Parathyroid adenoma (tissue), 2 donors: ENCODE results near the gene CTNNA1.
"Not testable (repeated sequence)": the region's sequence is repeated elsewhere in the genome, so short reads cannot be mapped to it uniquely, and the experiment has no call there.

Experiments
- H2AFZ ChIP-seq: fragments of 300-600 bp; sonication (generic); one replicate; pipeline ENCODE4 v1.7.0; 2017; ENCODE audit warnings: antibody characterized with exemption, mild to moderate bottlenecking
- H3K27ac ChIP-seq: fragments of 300-600 bp; sonication (generic); one replicate; pipeline ENCODE4 v1.7.0; 2017
- H3K27me3 ChIP-seq: fragments of 300-600 bp; sonication (generic); one replicate; pipeline ENCODE4 v1.7.0; 2017; ENCODE audit warnings: low read length; ENCODE audit not compliant: control insufficient read depth, insufficient read depth
- H3K36me3 ChIP-seq: fragments of 300-600 bp; sonication (generic); one replicate; pipeline ENCODE4 v1.7.0; 2017; ENCODE audit warnings: low read length; ENCODE audit not compliant: control insufficient read depth, insufficient read depth
- H3K4me1 ChIP-seq: fragments of 300-600 bp; sonication (generic); one replicate; pipeline ENCODE4 v1.7.0; 2017; ENCODE audit warnings: control low read depth
- H3K4me2 ChIP-seq: fragments of 300-600 bp; sonication (generic); one replicate; pipeline ENCODE4 v1.7.0; 2017; ENCODE audit warnings: low read length
- H3K4me3 ChIP-seq: fragments of 300-600 bp; sonication (generic); one replicate; pipeline ENCODE4 v1.7.0; 2017; ENCODE audit warnings: low read depth, low read length
- H3K79me2 ChIP-seq: fragments of 300-600 bp; sonication (generic); one replicate; pipeline ENCODE4 v1.7.0; 2017; ENCODE audit warnings: control low read depth
- H3K9ac ChIP-seq: fragments of 300-600 bp; sonication (generic); one replicate; pipeline ENCODE4 v1.7.0; 2017; ENCODE audit warnings: mild to moderate bottlenecking
- H3K9me3 ChIP-seq: fragments of 300-600 bp; sonication (generic); one replicate; pipeline ENCODE4 v1.7.0; 2017; ENCODE audit warnings: low read length; ENCODE audit not compliant: control insufficient read depth
- CTCF ChIP-seq: fragments of 300-600 bp; sonication (generic); IDR thresholded peaks from one replicate; pipeline ENCODE4 v1.7.0; 2017; ENCODE audit warnings: antibody characterized with exemption, mild to moderate bottlenecking
- donor health status: primary hyperparathyroidism.

CTNNA1 gene

GRCh38 chr5:138726848-138727247, 26.4 kb upstream of the CTNNA1 start:
- Histone ChIP-seq H3K27ac (no peak overlapping the region), H3K4me2 (no peak overlapping the region), H3K4me1 (peaks cover 18% of the 10 kb centered on the region), H3K9ac (no peak overlapping the region), H3K79me2 (no peaks in the 10 kb centered on the region), H3K4me3 (no peak overlapping the region), H3K36me3 (no peaks in the 10 kb centered on the region), H3K27me3 (no peaks in the 10 kb centered on the region), H2AFZ (peak overlapping the region; percentile 11), H3K9me3 (no peaks in the 10 kb centered on the region)
- TF ChIP-seq CTCF: no peak

- H3K4me2 ChIP-seq, H3K9me3 ChIP-seq, H3K4me3 ChIP-seq, H3K79me2 ChIP-seq, H2AFZ ChIP-seq, H3K4me1 ChIP-seq, H3K36me3 ChIP-seq, H3K27ac ChIP-seq, H3K27me3 ChIP-seq, H3K9ac ChIP-seq: not testable (repeated sequence)
These were observed 22.7 kb upstream of the CTNNA1 start for GRCh38 chr5:138730496-138730895.

- H2AFZ ChIP-seq: no peak overlapping the region
- H3K36me3 ChIP-seq: no peaks in the 10 kb centered on the region
- no peak overlapping the region for H3K4me2 ChIP-seq
- H3K4me3 ChIP-seq: no peak overlapping the region
- no peaks in the 10 kb centered on the region for H3K27me3 ChIP-seq
- H3K79me2 ChIP-seq: no peaks in the 10 kb centered on the region
- H3K9me3 ChIP-seq: no peaks in the 10 kb centered on the region
- H3K9ac ChIP-seq: no peak overlapping the region
- no peak for TF ChIP-seq CTCF
- H3K27ac ChIP-seq: no peak overlapping the region
- no peaks in the 10 kb centered on the region for H3K4me1 ChIP-seq
These were observed 20.8 kb upstream of the CTNNA1 start for GRCh38 chr5:138732466-138732865.

GRCh38 chr5:138732933-138733332, 20.3 kb upstream of the CTNNA1 start:
- Histone ChIP-seq H3K4me2 (no peak overlapping the region), H3K9ac (no peak overlapping the region), H3K27ac (no peak overlapping the region), H3K4me1 (no peaks in the 10 kb centered on the region), H3K79me2 (no peaks in the 10 kb centered on the region), H3K27me3 (no peaks in the 10 kb centered on the region), H2AFZ (no peak overlapping the region), H3K4me3 (no peak overlapping the region), H3K9me3 (no peaks in the 10 kb centered on the region), H3K36me3 (no peaks in the 10 kb centered on the region)
- no peak for TF ChIP-seq CTCF

- no peaks in the 10 kb centered on the region for H3K9me3 ChIP-seq
- no peak overlapping the region for H3K27ac ChIP-seq
- no peaks in the 10 kb centered on the region for H3K79me2 ChIP-seq
- no peaks in the 10 kb centered on the region for H3K27me3 ChIP-seq
- TF ChIP-seq CTCF: no peak
- no peaks in the 10 kb centered on the region for H3K36me3 ChIP-seq
- H2AFZ ChIP-seq: no peak overlapping the region
- no peak overlapping the region for H3K4me3 ChIP-seq
- H3K9ac ChIP-seq: no peak overlapping the region
- no peaks in the 10 kb centered on the region for H3K4me1 ChIP-seq
- H3K4me2 ChIP-seq: no peak overlapping the region
These were observed 19.7 kb upstream of the CTNNA1 start for GRCh38 chr5:138733509-138733908.
